T-helper 2 cell treated with Interferon-gamma antibody and Interleukin-4, amounts not matched to agents 100 ng/mL and 5 ng/mL, for 36 hours (primary cell): ENCODE results near the gene ZNF609. TPM values are rescaled to one million over a fixed set of nuclear protein-coding genes. Genes with fewer than 3 reads are reported as not detected.
"Not testable (repeated sequence)": the region's sequence is repeated elsewhere in the genome, so short reads cannot be mapped to it uniquely, and the experiment has no call there.

Source experiments
- intact Hi-C: fragments of 100-400 bp; cut with micrococcal nuclease; formaldehyde crosslinking; loops from one replicate; pipeline ENCODE4 v1.15.1; 2023
- total RNA-seq: library from RNA; stranded (reverse); gene quantifications from 2 replicates; pipeline ENCODE4 v1.2.3, GENCODE V29; 2022

Gene ZNF609
- total RNA-seq, 1 donor from 2014 or later: 46.5 TPM

GRCh38 chr15:64619880-64620839 lies 159.8 kb downstream of the ZNF609 start:
- intact Hi-C loops: loop anchor here (5.0 kb wide), 2 partner anchors 33 to 48 kb away; no protein-coding TSS in a partner anchor

GRCh38 chr15:64621056-64621455 lies 160.7 kb downstream of the ZNF609 start:
- intact Hi-C loops: loop anchor here (5.0 kb wide), 2 partner anchors 34 to 49 kb away; no protein-coding TSS in a partner anchor

GRCh38 chr15:64622410-64623260 lies 162.3 kb downstream of the ZNF609 start:
- intact Hi-C loops: loop anchor here (1.0 to 5.0 kb wide), 4 partner anchors 12 to 192 kb away; no protein-coding TSS in a partner anchor

- intact Hi-C loops: loop anchor here (5.0 kb wide), 2 partner anchors 36 to 51 kb away; no protein-coding TSS in a partner anchor
These were observed 163.1 kb downstream of the ZNF609 start for GRCh38 chr15:64623347-64623996.

GRCh38 chr15:64624242-64624641 lies 163.9 kb downstream of the ZNF609 start:
- intact Hi-C loops: loop anchor here (5.0 kb wide), 2 partner anchors 37 to 52 kb away; no protein-coding TSS in a partner anchor

- intact Hi-C loops: no loop called here
These were observed 168.7 kb downstream of the ZNF609 start for GRCh38 chr15:64629063-64629462.

- intact Hi-C loops: no loop called here
These were observed 170.2 kb downstream of the ZNF609 start for GRCh38 chr15:64630396-64631107.

GRCh38 chr15:64632639-64633038 lies 172.3 kb downstream of the ZNF609 start:
- intact Hi-C loops: not testable (repeated sequence)

- intact Hi-C loops: no loop called here
These were observed 173.0 kb downstream of the ZNF609 start for GRCh38 chr15:64633332-64633731.

GRCh38 chr15:64634027-64634426 lies 173.6 kb downstream of the ZNF609 start:
- intact Hi-C loops: loop anchor here (1.0 kb wide), 1 partner anchor 12 kb away; no protein-coding TSS in a partner anchor

- intact Hi-C loops: loop anchor here (1.0 kb wide), 1 partner anchor 13 kb away; no protein-coding TSS in a partner anchor
These were observed 174.5 kb downstream of the ZNF609 start for GRCh38 chr15:64634576-64635498.

GRCh38 chr15:64635499-64636495 lies 175.4 kb downstream of the ZNF609 start:
- intact Hi-C loops: no loop called here

- intact Hi-C loops: no loop called here
These were observed 176.2 kb downstream of the ZNF609 start for GRCh38 chr15:64636556-64636955.

GRCh38 chr15:64637412-64637811 lies 177.0 kb downstream of the ZNF609 start:
- intact Hi-C loops: no loop called here

- intact Hi-C loops: not testable (repeated sequence)
These were observed 179.4 kb downstream of the ZNF609 start for GRCh38 chr15:64639744-64640143.

GRCh38 chr15:64640146-64640871 lies 179.9 kb downstream of the ZNF609 start:
- intact Hi-C loops: no loop called here

GRCh38 chr15:64642875-64643274 lies 182.5 kb downstream of the ZNF609 start:
- intact Hi-C loops: no loop called here
